KOPT-K1 (cell line): ENCODE measurements around the gene NOX4.
"Not testable (repeated sequence)": the region's sequence is repeated elsewhere in the genome, so short reads cannot be mapped to it uniquely, and the experiment has no call there.

Experiments
- H3K27ac ChIP-seq: fragments of 200-600 bp; sonication (generic); 2 replicates; pipeline ENCODE4 v1.5.1; 2016; ENCODE audit warnings: antibody characterized with exemption, mild to moderate bottlenecking, low read depth, low read length; ENCODE audit not compliant: poor library complexity, severe bottlenecking
- H3K36me3 ChIP-seq: fragments of 200-600 bp; sonication (generic); 2 replicates; pipeline ENCODE4 v1.5.1; 2017; ENCODE audit warnings: antibody characterized with exemption, mild to moderate bottlenecking, low read length, moderate library complexity; ENCODE audit not compliant: insufficient read depth
- H3K9me3 ChIP-seq: fragments of 200-600 bp; sonication (generic); 2 replicates; pipeline ENCODE4 v1.5.1; 2017; ENCODE audit warnings: antibody characterized with exemption, low read length, mild to moderate bottlenecking; ENCODE audit not compliant: insufficient read depth, poor library complexity, severe bottlenecking

The NOX4 gene

GRCh38 chr11:89331940-89332339 lies 159.2 kb downstream of the NOX4 start:
- H3K36me3 ChIP-seq, H3K27ac ChIP-seq, H3K9me3 ChIP-seq: not testable (repeated sequence)

- no peaks in the 10 kb centered on the region for H3K36me3 ChIP-seq
- no peak overlapping the region for H3K27ac ChIP-seq
- H3K9me3 ChIP-seq: no peaks in the 10 kb centered on the region
Measured at GRCh38 chr11:89327885-89328284, 163.3 kb downstream of the NOX4 start.

- Histone ChIP-seq H3K9me3 (no peaks in the 10 kb centered on the region), H3K27ac (no peak overlapping the region), H3K36me3 (no peaks in the 10 kb centered on the region)
Measured at GRCh38 chr11:89321401-89321800, 169.8 kb downstream of the NOX4 start.

- not testable (repeated sequence) for H3K27ac ChIP-seq, H3K9me3 ChIP-seq, H3K36me3 ChIP-seq
Measured at GRCh38 chr11:89310607-89311006, 180.6 kb downstream of the NOX4 start.

- H3K36me3 ChIP-seq, H3K27ac ChIP-seq, H3K9me3 ChIP-seq: not testable (repeated sequence)
Measured at GRCh38 chr11:89309321-89309985, 181.7 kb downstream of the NOX4 start.

- H3K27ac ChIP-seq, H3K9me3 ChIP-seq, H3K36me3 ChIP-seq: not testable (repeated sequence)
Measured at GRCh38 chr11:89308272-89308671, 182.9 kb downstream of the NOX4 start.

GRCh38 chr11:89303029-89303428 lies 188.1 kb downstream of the NOX4 start:
- H3K36me3 ChIP-seq, H3K9me3 ChIP-seq, H3K27ac ChIP-seq: not testable (repeated sequence)

- not testable (repeated sequence) for H3K27ac ChIP-seq, H3K36me3 ChIP-seq, H3K9me3 ChIP-seq
Measured at GRCh38 chr11:89295023-89295422, 196.2 kb downstream of the NOX4 start.

GRCh38 chr11:89293965-89294679 lies 197.1 kb downstream of the NOX4 start:
- no peaks in the 10 kb centered on the region for H3K9me3 ChIP-seq
- no peak overlapping the region for H3K27ac ChIP-seq
- H3K36me3 ChIP-seq: no peaks in the 10 kb centered on the region

- H3K36me3 ChIP-seq, H3K9me3 ChIP-seq, H3K27ac ChIP-seq: not testable (repeated sequence)
Measured at GRCh38 chr11:89288004-89288403, 203.2 kb downstream of the NOX4 start.

- H3K9me3 ChIP-seq, H3K27ac ChIP-seq, H3K36me3 ChIP-seq: not testable (repeated sequence)
Measured at GRCh38 chr11:89286601-89287000, 204.6 kb downstream of the NOX4 start.

GRCh38 chr11:89281032-89281677 lies 210.0 kb downstream of the NOX4 start:
- not testable (repeated sequence) for H3K27ac ChIP-seq, H3K9me3 ChIP-seq, H3K36me3 ChIP-seq

GRCh38 chr11:89279176-89279575 lies 212.0 kb downstream of the NOX4 start:
- H3K9me3 ChIP-seq: no peaks in the 10 kb centered on the region
- no peak overlapping the region for H3K27ac ChIP-seq
- H3K36me3 ChIP-seq: no peaks in the 10 kb centered on the region

GRCh38 chr11:89275966-89276365 lies 215.2 kb downstream of the NOX4 start:
- Histone ChIP-seq H3K9me3 (no peaks in the 10 kb centered on the region), H3K27ac (no peak overlapping the region), H3K36me3 (no peaks in the 10 kb centered on the region)
